ENCODE data around the gene ATG12.
"Not testable (repeated sequence)": the region's sequence is repeated elsewhere in the genome, so short reads cannot be mapped to it uniquely, and the experiment has no call there.

The ATG12 gene

DNA sequence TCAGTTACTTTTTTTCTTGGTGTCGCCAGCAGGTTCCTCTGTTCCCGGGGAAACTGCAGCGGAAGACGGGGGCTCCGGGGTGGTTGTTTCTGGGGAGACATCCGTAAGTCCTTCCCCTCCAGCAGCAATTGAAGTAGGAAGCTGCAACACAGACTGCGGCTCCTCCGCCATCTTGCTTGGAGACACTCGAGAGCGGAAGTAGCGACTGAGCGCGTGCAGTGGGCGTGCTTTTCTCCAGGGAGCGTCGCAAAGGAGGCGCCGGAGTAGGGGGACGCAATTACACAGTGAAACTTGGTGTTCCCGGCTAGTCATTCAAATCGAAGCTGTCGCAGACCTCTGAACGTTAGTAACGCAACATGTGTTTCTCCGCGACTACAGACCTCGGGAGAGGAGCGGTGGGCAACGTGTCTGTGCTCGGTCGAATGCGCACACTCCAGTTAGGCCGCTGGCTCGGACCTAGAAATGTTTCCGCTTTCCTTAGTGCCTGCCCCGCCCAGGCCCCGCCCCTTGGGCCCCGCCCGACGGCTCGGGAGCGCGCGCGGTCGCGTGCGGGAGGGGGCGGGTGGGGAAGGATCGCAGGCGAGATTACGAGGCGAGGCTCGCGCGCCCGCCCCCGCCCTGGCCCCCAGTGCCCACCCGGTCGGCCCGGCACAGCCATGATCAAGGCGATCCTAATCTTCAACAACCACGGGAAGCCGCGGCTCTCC, at the start of gene ATG12, which contains the start of gene AP3S1:
ATG12 (minus strand) TSS at position 184 of the 707 bp plus-strand sequence; CDS start at position 171, 13 bp downstream.
AP3S1 (plus strand) TSS at position 554 of the 707 bp plus-strand sequence; CDS start at position 657, 103 bp downstream.
- DNase-seq: peak; percentile 90

- no peak for DNase-seq
These were observed 46.7 kb upstream of the ATG12 start for GRCh38 chr5:115888027-115888426.

DNA sequence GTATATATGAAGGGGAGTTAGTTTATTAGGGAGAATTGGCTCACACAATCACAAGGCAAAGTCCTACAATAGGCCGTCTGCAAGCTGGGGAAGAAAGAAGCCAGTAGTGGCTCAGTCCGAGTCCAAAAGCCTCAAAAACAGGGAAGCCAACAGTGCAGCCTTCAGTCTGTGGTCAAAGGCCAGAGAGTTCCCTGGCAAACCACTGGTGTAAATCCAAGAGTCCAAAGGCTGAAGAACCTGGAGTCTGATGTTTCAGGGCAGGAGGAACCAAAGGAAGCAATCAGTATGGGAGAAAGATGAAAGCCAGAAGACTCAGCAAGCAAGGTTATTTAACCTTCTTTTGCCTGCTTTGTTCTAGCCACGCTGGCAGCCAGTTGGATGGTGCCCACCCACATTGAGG, 43.8 kb upstream of the ATG12 start:
- not testable (repeated sequence) for DNase-seq

GRCh38 chr5:115884704-115885103, 43.3 kb upstream of the ATG12 start:
- no peak for DNase-seq

DNA sequence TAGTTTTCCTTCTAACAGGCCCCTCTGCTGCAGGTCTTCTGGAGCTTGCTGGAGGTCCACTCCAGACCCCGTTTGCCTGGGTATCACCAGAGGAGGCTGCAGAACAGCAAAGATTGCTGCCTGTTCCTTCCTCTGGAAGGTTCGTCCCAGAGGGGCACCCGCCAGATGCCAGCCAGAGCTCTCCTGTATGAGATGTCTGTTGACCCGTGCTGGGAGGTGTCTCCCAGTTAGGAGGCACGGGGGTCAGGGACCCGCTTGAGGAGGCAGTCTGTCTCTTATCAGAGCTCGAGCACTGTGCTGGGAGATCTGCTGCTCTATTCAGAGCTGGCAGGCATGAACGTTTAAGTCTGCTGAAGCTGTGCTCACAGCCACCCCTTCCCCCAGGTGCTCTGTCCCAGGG, 41.1 kb upstream of the ATG12 start:
- DNase-seq: not testable (repeated sequence)

DNA sequence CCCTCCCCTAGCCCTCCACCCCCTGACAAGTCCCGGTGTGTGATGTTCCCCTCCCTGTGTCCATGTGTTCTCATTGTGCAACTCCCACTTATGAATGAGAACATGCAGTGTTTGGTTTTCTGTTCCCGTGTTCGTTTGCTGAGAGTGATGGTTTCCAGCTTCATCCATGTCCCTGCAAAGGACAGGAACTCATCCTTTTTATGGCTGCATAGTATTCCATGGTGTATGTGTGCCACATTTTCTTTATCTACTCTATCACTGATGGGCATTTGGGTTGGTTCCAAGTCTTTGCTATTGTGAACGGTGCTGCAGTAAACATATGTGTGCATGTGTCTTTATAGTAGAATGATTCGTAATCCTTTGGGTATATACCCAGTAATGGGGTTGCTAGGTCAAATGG, 36.0 kb upstream of the ATG12 start:
- not testable (repeated sequence) for DNase-seq

DNA sequence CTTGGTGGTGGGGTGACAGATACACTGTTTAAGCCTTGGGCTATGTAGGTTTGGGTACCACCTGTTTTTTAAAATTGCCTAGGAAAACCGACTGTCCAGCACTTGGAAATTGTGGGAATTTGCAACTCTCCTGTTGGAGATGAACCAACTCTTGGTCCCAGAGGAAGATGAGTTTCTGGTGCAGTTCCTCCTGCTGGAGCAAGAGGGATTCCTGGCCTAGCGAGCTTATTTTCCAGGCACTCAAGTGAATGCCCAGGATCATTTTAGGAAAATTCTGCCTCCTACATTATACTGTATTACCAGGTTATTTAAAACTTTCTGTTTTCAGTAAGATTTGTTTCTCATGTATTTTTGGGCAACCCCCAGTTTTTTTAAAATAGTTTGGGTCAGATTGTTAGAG, 34.1 kb upstream of the ATG12 start:
- DNase-seq: no peak

DNA sequence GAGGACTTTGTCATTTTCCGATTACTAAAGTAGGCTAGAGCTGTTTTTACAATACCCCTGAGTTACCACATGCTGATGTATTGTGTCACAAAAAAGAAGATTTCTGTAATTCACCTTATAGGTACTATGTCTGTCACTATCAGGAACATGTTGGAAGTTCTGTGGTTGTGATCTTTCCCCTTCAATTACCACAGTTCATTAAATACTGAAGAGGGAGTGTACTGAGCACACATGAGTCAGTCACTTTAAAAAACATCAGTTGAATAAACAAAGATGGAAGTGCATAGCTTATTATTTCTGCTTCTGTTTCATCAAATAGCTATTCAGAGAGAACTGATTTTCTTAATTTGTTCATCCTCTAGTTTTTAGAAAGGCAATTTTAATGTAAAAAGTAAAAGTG, 32.0 kb upstream of the ATG12 start:
- no peak for DNase-seq

- DNase-seq: no peak
These were observed 31.1 kb upstream of the ATG12 start for GRCh38 chr5:115872447-115872846.

- no peak for DNase-seq
These were observed 28.0 kb upstream of the ATG12 start for GRCh38 chr5:115869256-115869795.

DNA sequence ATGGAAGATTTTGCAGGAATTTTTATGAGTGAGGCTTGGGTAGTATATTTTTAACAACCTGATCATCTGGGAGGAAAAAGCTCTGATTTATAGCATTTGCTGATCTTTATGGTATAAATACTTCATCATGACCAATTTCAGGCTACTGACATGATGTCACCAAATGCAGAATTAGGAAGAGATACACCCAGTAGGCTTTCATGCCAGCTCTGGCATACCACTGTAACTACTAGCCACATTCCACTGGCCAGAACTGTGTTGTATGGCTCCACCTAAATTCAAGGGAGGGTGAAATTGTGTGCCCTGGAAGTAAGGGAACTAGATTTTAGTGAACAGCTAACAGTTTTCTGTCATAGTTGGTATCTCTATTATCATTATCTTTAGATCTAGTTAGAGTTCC, 18.0 kb upstream of the ATG12 start:
- no peak for DNase-seq

DNA sequence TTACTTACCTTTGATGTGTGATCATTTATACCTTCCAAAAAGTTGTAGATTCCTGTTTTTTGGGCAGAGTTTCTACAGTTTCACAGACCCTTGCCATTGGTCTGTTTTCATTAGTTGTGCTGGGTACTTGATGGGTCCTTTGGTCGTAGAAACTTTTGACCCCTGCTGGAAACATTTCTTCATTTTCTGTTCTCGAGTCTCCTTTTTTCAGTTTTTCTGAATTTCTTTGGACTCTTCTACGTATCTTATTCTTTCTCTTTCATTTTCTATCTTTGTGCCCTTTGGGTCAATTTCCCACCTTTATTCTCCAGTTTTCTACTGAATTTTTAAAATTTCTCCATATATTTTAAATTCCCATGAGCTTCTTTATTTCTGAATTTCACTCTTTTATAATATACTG, 17.0 kb upstream of the ATG12 start:
- DNase-seq: no peak

- no peak for DNase-seq
These were observed 16.4 kb upstream of the ATG12 start for GRCh38 chr5:115857626-115858349.

DNA sequence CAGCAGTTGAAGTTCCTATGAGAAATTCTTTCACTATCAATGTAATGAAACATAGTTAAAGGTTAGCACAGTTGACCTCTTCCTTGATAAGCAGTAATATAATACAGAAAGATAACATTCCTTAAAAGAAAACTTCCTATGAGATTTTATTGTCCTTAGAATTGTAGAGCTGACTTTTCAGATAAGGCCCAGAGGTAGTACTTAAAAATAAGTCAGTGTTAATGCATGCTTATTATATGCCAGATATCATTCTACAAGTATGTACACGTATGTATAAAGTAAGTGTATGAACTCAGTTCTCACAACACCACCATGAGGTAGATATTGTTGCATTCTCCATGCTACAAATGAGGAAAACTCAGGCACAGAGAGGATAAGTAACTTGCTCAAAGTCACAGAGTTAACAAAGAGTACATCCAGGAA, 15.7 kb upstream of the ATG12 start:
- no peak for DNase-seq

GRCh38 chr5:115855959-115856358, 14.6 kb upstream of the ATG12 start:
- DNase-seq: no peak

DNA sequence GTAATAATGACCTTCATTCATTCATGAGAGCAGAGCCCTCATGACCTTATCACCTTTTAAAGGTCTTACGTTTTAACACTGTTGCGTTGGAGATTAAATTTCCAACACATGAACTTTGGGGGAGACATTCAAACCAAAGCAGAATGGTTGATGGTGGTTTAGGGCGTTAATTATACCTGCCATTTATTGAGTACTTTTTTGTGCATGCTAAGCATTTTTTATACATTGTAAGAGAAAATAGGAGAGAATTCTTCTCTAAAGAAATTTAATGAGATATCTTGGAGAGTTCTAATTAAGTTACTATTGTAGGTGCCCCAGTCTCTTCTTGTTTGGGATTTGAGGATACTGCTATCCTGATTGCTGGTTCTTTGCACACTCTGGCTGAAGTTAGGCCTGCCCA, 12.8 kb upstream of the ATG12 start:
- DNase-seq: no peak

GRCh38 chr5:115850744-115851416, 9.5 kb upstream of the ATG12 start:
- DNase-seq: no peak

- no peak for DNase-seq
These were observed 8.0 kb upstream of the ATG12 start for GRCh38 chr5:115849258-115849798.

- DNase-seq: no peak
These were observed 5.9 kb upstream of the ATG12 start for GRCh38 chr5:115847290-115847689.

DNA sequence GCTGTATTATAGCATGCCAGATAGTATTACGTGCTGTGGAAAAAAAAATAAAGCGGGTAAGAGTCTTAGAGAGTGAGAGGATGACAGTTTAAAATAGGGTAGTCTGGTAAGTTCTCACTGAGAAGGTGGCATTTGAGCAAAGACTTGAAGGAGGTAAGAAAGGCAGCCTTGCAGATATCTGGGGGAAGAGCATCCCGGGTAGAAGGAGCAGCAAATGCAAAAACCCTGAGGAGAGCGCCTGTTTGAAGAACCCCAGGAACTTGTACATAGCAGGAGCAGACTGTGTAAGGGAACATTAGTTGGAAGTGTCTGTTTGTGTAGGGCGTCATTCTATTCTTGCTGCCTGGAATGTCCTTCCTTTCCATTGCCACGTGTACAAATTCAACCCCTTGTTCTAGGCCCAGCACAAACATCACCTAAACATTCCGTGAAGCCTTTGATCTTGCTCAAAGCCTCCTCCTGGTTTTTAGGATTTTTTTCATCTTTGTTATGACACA, 3.0 kb upstream of the ATG12 start:
- no peak for DNase-seq

DNA sequence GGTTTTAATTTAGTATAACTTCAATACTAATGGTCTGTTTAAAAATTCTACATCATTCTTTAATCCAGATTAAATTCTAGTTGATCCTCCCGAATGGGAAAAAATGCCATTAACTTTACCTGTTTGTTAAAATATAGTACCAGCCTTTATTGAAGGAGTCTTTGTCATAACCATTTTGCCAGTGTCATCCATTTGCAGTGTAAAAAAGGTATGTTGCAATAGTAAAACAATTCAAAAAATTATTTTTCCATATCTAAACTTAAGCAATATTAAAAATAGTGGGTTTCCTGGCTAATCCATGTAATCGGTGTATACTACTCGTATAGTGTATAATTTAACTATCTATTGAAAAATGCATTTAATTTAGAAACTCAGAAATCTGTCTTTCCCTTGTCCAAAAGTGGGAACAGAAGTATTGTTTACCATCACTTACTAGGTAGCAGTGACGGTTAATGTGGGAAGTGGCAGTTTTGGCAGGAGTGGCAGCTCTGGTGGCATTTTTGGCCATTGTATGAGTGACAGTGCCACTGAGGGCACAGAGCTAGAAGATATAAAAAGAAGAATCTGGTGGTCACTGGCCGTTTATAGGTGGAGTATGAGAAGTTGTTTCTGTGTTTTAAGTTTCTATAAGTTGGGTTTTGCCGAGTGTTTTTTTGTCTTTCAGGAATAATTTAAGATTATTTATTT, 2.2 kb upstream of the ATG12 start:
- no peak for DNase-seq

DNA sequence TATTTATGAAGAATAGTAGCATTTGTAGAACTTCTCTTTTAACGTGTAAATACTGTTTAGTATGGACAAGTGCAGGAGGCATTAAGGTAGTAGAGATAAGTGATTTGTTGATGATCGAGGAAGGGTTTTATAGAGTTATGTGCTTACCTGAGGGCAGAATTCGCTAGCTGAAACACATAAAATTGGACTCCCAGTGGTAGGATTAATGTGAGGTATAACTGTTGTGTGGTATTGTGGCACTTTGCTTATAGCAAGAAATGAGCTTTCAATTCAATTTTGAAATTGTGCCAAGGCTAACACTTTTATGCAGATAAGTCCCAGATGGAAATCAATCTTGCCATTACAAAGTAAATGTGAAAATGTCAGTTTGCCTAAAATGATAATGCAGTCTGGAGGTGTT, 1.6 kb upstream of the ATG12 start:
- no peak for DNase-seq
